NOMO-1 (cell line): ENCODE results near the gene ANXA10.

Experiments
- DNase-seq, 2 experiments: peaks; one replicate each; lab custom pipeline; 2025; ENCODE audit not compliant: unreplicated experiment in 2 of 2; lab: John Stamatoyannopoulos, UW

The ANXA10 gene, protein sequence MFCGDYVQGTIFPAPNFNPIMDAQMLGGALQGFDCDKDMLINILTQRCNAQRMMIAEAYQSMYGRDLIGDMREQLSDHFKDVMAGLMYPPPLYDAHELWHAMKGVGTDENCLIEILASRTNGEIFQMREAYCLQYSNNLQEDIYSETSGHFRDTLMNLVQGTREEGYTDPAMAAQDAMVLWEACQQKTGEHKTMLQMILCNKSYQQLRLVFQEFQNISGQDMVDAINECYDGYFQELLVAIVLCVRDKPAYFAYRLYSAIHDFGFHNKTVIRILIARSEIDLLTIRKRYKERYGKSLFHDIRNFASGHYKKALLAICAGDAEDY

DNA sequence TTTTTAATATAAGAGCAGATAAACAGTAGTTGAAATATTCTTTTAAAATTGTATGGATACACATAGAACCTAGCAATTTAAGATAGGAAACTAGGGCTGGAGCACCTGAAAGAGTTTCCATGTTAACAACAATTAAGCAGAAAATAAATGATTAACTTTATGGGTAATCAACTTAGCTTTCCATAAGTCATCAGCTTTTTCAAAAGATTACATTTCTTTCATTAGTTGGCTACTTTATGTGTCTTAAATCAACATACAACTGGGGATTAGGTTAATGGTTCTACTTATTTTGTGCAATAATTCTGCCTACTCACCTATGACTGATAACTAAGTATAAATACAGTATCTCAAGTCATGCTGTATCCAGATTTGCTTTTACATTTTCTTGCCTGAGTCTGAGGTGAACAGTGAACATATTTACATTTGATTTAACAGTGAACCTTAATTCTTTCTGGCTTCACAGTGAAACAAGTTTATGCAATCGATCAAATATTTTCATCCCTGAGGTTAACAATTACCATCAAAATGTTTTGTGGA lies at the start of gene ANXA10:
Gene ANXA10, plus strand, starts transcription at position 362 of the 537 bp plus-strand sequence. Its CDS starts 164 bp downstream, at position 526.
- DNase-seq: no peak

DNA sequence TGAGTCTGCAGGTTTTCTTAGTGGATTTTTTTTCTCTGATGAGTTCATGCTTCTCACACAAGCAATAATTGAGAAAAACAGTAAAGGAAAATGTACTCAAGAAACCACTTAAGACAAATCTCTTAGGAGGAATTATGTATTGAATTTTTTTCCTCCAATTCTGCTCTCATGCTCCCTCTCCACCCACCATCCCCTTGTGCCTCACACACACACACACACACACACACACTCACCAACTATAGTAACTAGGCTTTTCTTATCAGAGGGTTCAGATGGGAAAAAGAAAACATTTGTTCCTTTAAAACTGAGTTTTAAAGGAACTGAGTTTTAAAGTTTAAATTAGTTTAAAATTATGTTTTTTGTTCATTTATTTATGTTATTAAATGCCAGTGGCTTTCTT lies 47.0 kb upstream of the ANXA10 start:
- DNase-seq: no peak

DNA sequence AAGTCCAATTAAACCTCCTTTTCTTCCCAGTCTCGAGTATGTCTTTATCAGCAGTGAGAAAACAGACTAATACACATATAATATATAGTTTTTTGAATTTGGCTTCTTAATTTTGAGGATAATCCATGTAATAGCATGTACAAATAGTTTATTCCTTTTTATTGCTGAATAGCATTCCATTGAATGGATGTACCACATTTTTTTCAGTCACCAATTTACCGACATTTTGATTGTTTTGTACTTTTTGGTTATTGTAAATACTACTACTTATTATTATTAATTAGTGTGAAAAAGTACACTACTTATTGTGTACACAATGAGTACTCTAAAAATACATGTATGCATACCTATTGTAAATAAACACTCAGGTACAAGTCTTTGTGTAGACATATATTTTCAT lies 42.3 kb upstream of the ANXA10 start:
- DNase-seq: no peak

DNA sequence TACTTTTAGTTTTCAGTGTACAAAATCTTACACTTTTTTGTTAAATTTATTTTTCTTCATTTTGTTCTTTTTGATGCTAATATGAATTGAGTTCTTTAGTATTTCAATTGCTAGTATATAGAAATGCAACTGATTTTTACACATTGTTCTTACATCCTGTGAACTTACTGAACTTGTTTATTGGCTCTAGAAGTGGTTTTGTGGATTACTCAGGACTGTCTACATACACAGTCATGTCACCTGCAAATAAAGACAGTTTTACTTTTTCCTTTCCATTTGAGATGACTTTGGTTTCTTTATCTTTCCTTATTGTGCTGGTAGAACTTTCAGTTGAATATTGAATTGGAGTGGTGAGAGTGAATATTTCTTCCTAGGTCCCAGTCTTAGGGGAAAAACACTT lies 40.8 kb upstream of the ANXA10 start:
- DNase-seq: no peak

DNA sequence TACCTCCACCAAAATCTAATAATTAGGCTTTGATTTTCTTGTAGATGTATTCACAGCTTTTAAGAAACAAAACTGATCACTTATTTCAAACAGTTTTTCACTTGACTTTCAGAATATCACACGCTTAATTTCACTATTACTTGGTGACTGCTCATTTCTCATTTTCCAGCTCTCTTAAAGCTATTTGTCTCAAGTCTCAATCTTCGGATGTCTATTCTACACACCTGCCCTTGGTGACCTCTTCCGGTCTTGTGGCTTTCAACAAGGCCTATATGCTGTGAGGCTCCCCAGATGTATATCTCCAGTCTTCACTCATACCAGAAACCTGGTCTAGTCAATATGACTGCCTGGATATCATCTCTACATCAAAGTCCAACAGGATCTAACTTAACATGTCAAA lies 34.9 kb upstream of the ANXA10 start:
- no peak for DNase-seq

DNA sequence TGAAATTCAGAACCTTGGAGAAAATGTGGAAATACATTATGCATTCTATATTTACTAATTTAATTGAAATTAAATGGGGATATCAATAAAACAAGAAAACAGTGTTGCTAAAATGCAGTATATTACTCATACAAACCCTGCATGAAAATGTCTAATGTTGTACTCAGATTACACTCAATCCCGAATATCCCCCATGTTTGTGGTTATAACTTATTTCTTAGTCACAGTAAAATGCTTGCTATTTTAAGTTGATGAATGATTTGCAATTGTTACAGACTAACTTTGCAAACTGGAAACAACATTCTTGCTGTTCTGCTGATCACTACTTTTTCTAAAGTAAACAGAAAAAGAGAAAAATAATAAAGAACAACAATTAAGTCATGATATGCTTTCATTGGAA lies 33.1 kb upstream of the ANXA10 start:
- no peak for DNase-seq

DNA sequence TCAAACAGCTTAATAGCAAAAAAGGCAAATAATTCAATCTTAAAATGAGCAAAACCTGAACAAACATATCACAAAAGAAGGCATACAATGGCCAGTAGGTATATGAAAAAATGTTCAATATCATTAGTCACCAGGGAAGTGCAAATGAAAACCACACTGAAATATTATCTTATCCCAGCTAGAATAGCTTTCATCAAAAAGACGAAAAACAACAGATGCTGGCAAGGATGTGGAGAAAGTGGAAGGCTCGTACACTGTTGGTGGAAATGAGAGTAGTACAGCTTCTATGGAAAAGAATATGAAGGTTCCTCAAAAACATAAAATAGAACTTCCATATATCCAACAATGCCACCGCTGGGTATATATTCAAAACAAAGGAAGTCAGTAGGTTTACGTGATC lies 29.3 kb upstream of the ANXA10 start:
- DNase-seq: no peak

DNA sequence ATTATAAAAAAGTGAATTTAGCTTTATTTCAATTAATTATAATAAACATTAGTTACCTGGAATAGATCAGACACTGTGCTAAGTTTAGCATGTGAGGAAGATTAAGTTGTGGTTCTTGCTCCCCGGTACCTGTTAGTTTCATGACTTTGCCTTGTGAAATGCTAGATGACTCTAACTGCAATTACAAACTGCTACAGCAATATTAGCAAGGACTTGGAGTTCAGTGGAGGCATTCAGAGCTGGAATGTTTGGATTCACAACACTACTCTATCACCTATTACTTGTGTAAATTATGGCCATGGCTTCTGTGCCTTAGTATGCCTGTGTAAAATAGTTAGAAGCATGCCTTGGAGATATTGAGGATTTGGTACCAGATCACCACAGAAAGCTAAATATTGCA lies 21.4 kb upstream of the ANXA10 start:
- no peak for DNase-seq

DNA sequence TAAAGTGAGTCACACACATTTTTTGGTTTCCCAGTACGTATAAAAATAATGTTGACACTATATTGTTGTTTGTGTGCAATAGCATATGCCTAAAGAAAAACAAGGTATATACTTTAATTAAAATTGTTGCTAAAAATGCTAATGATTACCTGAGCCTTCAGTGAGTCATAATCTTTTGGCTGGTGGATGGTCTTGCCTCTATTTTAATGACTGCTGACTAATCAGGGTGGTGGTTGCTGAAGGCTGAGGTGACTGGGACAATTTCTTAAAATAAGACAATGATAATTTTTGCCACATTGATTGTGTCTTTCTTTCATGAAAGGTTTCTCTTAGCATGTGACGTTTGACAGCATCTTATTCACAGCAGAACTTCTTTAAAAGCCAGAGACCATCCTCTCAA lies 21.0 kb upstream of the ANXA10 start:
- DNase-seq: no peak

DNA sequence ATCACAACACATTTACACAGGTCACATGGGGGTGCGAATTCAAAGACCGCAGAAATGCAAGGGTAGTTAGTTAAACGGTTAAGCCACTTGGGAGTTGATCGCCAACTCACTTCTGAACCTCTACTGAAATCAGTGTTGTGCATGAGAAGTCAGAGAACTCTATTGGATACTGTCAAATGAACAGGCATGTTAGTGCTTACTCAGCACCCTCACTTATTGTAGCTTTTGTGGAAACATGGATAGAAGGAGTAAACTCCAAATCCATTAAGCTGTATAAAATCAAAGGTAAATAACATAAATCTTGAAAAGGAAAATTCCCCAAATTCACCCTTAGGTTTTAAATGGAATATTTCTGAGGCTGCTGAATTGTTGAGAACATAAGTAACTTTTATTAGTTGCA lies 17.5 kb upstream of the ANXA10 start:
- no peak for DNase-seq

DNA sequence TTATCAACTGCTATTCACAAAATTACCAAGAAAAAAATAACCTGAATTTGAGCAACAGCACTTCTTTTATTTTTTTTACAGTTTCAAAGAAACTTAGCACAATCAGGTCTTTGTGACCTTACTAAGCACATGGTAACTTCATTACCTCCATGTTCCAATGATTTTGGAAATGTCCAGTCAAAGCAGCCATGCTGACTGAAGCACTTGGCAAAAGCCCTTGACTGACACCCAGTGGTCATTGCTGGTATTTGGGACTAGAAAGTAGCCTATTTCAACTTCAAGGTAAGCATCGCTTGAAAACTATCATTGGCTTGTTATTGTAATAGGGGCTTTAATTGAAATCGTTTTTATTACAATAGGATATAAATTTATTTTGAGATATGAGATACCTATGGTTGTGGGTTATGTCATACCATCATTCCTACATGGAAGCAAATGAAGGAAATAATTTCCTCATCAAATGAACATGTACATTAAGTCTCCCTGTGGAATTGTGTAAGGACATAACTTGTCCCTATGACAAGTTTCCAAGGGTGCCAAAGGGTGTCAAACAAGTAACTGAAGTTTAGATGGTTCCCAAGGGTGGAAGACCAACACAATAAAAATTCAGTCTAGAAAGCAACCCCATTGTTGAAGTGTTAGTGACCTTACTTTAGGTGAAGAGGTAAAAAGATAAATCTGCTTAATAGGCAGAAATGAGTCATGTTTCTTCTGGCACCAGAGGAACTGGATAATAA lies 15.2 kb upstream of the ANXA10 start:
- DNase-seq: peak; percentile 21 to 25

DNA sequence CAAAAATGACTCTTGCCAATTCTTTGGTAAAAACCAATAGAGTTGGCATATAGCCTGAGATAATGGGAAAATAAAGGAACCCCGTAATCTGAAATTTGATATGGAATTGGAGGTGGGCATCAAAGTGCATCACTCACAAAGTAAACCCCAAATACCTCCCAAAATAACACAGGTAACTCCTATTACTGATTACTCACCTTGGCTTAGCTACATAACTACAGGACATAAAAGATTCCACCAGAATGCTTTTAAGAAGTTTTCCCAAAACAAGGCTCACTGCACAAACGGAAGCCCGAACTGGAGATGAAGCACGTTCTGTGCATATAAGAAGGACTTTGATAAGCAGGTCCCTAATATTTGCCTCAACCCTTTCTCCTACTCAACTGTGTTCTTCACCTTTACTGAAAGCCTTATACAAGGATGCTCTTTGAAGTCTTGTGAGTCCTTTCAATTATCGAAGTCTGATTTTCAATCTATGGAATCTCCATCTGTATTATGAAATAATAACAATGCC lies 14.6 kb upstream of the ANXA10 start:
- no peak for DNase-seq

DNA sequence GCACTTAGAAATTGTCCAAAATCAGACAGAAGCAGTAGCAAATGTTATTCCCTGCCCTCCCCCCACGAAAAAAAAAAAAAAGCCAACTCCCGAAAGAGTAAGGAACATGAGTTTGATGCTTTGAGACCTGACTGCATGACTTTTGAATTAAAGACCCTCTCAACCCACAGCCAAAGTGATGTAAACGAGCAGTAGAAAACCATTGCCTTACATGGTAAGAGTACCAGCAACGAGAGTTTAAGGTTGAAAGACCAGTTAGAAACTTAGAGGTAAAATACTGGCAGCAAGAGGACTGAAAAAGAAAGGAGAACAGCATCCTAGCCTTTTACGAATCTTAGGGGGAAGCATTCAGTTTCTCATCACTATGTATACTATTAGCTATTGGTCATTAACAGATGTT lies 10.0 kb upstream of the ANXA10 start:
- no peak for DNase-seq

DNA sequence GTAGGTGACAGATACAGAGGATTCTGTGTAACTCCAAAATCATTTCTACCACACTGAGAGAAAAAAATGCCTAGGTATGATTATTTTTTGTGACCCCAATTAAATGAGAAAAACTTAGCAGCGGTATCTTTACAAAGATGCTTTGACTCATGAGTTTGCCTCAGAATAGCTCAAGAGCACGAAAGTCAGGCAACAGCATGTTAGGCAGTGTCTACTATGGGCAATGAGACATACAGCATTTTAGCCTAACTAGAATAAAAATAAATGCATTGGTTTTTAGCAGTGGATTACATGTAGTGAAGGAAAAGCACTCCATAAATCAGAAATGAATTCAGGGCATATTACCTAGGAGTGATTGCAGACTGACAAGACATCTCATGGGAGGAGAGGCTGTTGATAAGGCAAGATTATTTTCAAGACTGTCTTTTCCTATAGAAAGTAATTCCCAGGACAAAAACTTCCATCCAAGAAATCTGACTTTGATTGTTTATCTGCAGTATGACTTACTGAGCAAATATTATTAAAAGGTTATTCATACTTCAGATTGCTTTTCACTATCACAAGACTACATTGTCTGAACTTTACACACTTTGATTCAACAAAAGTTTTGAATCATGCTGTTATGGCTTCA lies 3.6 kb downstream of the ANXA10 start:
- no peak for DNase-seq

DNA sequence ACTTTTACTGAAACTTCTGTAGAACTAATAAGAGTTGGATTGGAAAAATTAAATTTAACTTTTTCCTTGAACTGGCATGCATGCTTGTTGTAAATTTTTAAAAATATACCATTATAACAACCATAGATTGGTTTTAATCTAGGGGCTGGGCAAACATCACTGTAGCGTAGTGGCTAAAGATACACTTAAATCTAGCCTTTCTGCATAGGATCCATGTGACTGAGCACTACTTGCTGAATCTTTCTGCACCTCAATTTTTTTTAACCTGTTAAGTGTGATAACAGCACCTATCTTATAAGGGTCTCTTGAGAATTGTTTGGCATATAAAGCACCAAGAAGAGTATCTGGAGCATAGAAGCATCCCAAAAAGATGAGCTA lies 4.1 kb downstream of the ANXA10 start:
- DNase-seq: no peak

DNA sequence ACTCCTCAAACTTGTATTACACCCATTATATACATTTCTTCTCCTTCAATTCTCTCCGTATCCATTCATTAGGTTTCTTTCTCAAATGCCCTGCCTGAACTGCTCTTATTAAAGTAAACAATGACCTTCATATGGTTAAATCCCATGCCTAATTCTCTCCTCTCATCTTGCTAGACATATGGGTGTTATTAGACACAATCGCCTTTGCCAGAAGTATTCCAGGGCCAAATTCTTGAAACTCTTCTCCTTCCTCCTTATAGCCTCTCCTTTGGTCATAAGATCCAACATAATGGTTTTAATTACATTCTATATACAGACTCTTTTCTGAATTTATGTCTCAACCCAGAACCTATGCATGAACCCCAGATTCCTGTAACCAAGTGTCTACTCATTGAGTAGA lies 4.8 kb downstream of the ANXA10 start:
- no peak for DNase-seq

DNA sequence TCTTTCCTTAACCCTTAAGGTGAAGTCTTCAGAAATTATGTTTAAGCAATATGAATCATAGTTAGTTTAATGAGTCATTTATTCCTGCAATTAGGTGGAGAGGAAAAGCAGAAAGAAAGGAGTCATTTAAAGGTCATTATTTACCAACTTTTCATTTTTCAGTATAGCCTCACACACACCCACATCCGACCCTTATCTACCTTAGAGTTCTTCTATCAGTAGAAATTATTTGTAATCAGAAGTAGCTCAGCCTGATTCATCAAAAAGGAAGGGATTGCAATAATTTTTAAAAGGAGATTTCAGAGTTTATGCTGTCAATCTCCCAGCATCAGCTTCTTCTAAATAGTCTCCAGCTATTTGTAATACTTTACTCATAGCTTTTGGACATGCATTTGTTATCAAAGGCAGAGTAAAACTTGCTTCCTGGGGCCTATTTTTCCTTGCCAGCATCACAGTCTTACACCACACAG lies 5.9 kb downstream of the ANXA10 start:
- no peak for DNase-seq

DNA sequence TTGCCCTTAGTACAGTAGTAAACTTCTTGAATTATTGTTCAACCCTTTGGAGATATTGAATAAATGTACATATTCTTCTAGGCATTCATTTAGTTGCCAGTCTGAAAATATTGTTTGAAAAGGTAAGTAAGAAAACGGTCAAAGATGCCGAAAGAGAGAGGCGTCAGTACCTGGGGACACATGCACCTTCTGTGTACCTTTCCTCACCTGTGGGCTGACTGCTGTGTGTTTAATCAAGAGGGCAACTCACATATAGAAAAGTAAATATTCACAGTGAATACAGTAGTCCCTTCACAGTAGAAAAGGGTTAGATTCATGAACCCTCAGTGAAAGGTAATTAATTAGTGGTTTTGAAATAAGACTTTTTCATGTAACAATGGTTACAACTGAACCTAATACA lies 6.9 kb downstream of the ANXA10 start:
- DNase-seq: no peak

DNA sequence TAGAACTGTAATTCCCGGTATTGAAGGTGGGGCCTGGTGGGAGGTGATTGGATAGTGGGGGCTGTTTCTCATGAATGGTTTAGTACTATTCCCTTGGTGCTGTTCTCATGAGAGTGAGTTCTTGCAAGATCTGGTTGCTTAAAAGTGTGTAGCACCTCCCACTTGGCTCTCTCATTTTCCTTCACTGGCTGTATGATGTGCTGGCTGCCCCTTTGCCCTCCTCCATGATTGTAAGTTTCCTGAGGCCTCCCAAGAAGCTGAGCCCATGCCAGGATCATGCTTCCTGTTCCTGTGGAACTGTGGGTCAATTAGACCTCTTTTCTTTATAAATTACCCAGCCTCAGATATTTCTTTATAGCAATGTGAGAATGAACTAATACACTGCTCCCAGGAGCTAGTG lies 8.7 kb downstream of the ANXA10 start:
- no peak for DNase-seq

DNA sequence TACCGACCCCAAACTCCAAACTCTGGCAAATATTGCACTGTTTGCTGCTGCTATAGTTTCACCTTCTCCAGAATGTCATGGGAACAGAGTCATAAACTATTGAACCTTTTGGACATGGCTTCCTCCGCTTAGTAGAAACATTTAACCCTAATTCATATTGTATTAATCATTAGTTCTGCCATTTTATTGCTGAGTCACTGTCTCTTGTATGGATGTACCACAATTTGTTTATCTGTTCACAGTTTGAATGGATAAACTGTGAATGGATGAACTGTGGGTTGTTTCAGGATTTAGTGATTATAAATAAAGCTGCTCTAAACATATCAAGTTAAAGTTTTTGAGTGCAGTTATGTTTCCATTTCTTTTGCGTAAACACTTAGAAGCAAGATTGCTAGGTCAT lies 10.1 kb downstream of the ANXA10 start:
- no peak for DNase-seq

DNA sequence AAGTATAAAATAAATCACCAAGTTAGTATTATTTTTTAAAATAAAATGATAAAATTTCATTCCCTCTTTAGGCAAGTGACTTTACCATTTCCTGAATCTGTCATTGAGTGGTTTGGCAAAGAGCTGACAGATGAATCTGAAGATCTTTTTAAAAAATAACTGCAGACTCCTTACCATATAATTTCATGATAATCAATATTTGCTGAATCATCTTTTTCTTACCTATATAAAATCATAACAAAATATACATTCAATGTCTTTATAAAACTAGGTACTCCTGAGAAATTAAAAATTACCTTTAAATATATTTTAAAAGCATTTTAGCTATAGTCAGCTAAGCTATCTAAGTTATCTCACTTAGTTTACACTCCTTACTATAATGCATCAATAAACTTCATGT lies 17.2 kb downstream of the ANXA10 start:
- no peak for DNase-seq
